Neural cell (in vitro differentiated cells): ENCODE measurements around the gene RPRML. TPM values are rescaled to one million over a fixed set of nuclear protein-coding genes. Genes with fewer than 3 reads are reported as not detected.

Experiments
- H2AFZ ChIP-seq: fragments of 200-600, 300-800 bp; sonication (generic), shearing (Covaris generic); 2 replicates; pipeline ENCODE4 v1.6.0; 2014; ENCODE audit warnings: low read depth, mild to moderate bottlenecking, antibody characterized with exemption, low read length, moderate library complexity
- H3F3A ChIP-seq: fragments of 200-600 bp; shearing (Covaris generic); 2 replicates; pipeline ENCODE4 v1.6.1; 2016; ENCODE audit warnings: mild to moderate bottlenecking, moderate library complexity, mixed read lengths, antibody characterized with exemption, low read length; ENCODE audit not compliant: insufficient read depth, poor library complexity, severe bottlenecking
- H3K27ac ChIP-seq: fragments of 200-600, 300-800 bp; sonication (generic), shearing (Covaris generic); 2 replicates; pipeline ENCODE4 v1.5.1; 2014; ENCODE audit warnings: mild to moderate bottlenecking, low read length, moderate library complexity
- H3K27me3 ChIP-seq: fragments of 300-800, 200-600 bp; sonication (generic), shearing (Covaris generic); 2 replicates; pipeline ENCODE4 v1.6.0; 2014; ENCODE audit warnings: mild to moderate bottlenecking, low read depth, low read length, moderate library complexity; ENCODE audit not compliant: insufficient read depth
- H3K36me3 ChIP-seq: fragments of 300-800, 200-600 bp; sonication (generic), shearing (Covaris generic); 2 replicates; pipeline ENCODE4 v1.5.1; 2014; ENCODE audit warnings: mild to moderate bottlenecking, antibody characterized with exemption, low read length, moderate library complexity; ENCODE audit not compliant: insufficient read depth
- H3K4me2 ChIP-seq: fragments of 300-800, 200-600 bp; sonication (generic), shearing (Covaris generic); 2 replicates; pipeline ENCODE4 v1.6.0; 2014; ENCODE audit warnings: mild to moderate bottlenecking, low read length
- H3K4me3 ChIP-seq: fragments of 300-800, 200-600 bp; sonication (generic), shearing (Covaris generic); 2 replicates; pipeline ENCODE4 v1.5.1; 2014; ENCODE audit warnings: mild to moderate bottlenecking, low read length, moderate library complexity
- H3K79me2 ChIP-seq: fragments of 200-600 bp; shearing (Covaris generic); replicated peaks from 2 replicates; pipeline ENCODE4 v1.6.0; 2014; ENCODE audit warnings: mild to moderate bottlenecking, low read length, moderate library complexity; ENCODE audit not compliant: insufficient read depth
- H3K9ac ChIP-seq: fragments of 300-800, 200-600 bp; sonication (generic), shearing (Covaris generic); 2 replicates; pipeline ENCODE4 v1.6.1; 2016; ENCODE audit warnings: mild to moderate bottlenecking, low read length, mixed read lengths
- H3K9me2 ChIP-seq: fragments of 200-600 bp; shearing (Covaris generic); 2 replicates; pipeline ENCODE4 v1.6.1; 2016; ENCODE audit warnings: mild to moderate bottlenecking, low read length, mixed read lengths; ENCODE audit not compliant: insufficient read depth
- H3K9me3 ChIP-seq: fragments of 200-600, 300-800 bp; sonication (generic), shearing (Covaris generic); 2 replicates; pipeline ENCODE4 v1.6.1; 2016; ENCODE audit warnings: mild to moderate bottlenecking, mixed run types, low read length, moderate library complexity, mixed read lengths
- H4K20me1 ChIP-seq: fragments of 200-600 bp; shearing (Covaris generic); 2 replicates; pipeline ENCODE4 v1.6.1; 2016; ENCODE audit warnings: mild to moderate bottlenecking, mixed run types; ENCODE audit not compliant: insufficient read depth
- EP300 ChIP-seq: fragments of 450-650 bp; conservative IDR thresholded peaks from 2 replicates; pipeline ENCODE4 v1.6.1; 2014; ENCODE audit warnings: antibody characterized with exemption, mild to moderate bottlenecking, moderate library complexity; ENCODE audit not compliant: poor library complexity, severe bottlenecking
- EZH2 ChIP-seq: fragments of 200-600, 300-800 bp; shearing (Covaris generic), sonication (generic); IDR thresholded peaks from 2 replicates; pipeline ENCODE4 v1.6.1; 2014; ENCODE audit warnings: antibody characterized with exemption, low read length, borderline replicate concordance, mild to moderate bottlenecking; ENCODE audit not compliant: insufficient read depth, poor library complexity, severe bottlenecking
- MXI1 ChIP-seq: fragments of 450-650 bp; conservative IDR thresholded peaks from 2 replicates; pipeline ENCODE4 v1.6.1; 2014; ENCODE audit warnings: antibody characterized with exemption, mild to moderate bottlenecking; ENCODE audit not compliant: poor library complexity, severe bottlenecking
- POLR2AphosphoS5 ChIP-seq: IDR thresholded peaks from 2 replicates; pipeline ENCODE4 v1.6.1; 2012
- RAD21 ChIP-seq: fragments of 450-650 bp; conservative IDR thresholded peaks from 2 replicates; pipeline ENCODE4 v1.6.1; 2014; ENCODE audit warnings: antibody characterized with exemption, mild to moderate bottlenecking, moderate library complexity
- SMC3 ChIP-seq: fragments of 450-650 bp; conservative IDR thresholded peaks from 2 replicates; pipeline ENCODE4 v1.6.1; 2014; ENCODE audit warnings: antibody characterized with exemption, mild to moderate bottlenecking, moderate library complexity; ENCODE audit not compliant: poor library complexity
- TAF1 ChIP-seq: IDR thresholded peaks from 2 replicates; pipeline ENCODE4 v1.6.1; 2012; ENCODE audit warnings: low read depth
- polyA plus RNA-seq: library from polyadenylated mRNA; depleted of rRNA; stranded (reverse); fragments of >200 nt; gene quantifications from 2 replicates; pipeline ENCODE4 v1.2.3, GENCODE V29; 2014
- TF ChIP-seq, protein P1 (sequence below): fragments of 450-650 bp; IDR thresholded peaks from 2 replicates; pipeline ENCODE4 v1.5.1; 2014; ENCODE audit warnings: antibody characterized with exemption, mild to moderate bottlenecking, moderate library complexity; ENCODE audit not compliant: poor library complexity, severe bottlenecking
- TF ChIP-seq, protein P2 (sequence below): IDR thresholded peaks from 2 replicates; pipeline ENCODE4 v1.6.1; 2012; ENCODE audit warnings: borderline replicate concordance

Gene RPRML
- polyA plus RNA-seq, 1 donor from 2014 or later, result 4.7 TPM

DNA sequence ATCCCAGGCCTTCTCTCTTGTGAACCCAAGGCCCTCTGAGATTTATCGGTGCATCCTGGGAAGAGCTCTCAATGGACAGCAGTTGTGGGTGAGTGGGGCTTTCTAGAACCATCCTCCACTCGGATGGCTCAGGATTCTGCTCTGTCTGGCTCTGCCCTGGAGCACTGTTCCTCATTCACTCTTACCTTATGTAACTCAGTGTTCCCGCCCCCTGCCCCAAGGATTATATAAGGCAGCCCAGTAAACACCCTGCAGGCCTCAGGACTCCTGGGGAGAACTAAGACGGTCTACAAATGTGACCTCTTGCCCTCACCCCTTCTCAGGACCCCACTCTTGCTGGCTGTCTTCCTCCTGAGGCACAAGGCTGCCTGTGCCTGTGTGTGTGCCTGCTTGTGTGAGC is 3.8 kb downstream of the RPRML start:
- Histone ChIP-seq H3K4me3 (no peak overlapping the region), H2AFZ (no peak overlapping the region), H4K20me1 (no peaks in the 10 kb centered on the region), H3K9me3 (no peaks in the 10 kb centered on the region), H3F3A (no peaks in the 10 kb centered on the region), H3K27ac (no peak overlapping the region), H3K9ac (no peak overlapping the region), H3K36me3 (no peaks in the 10 kb centered on the region), H3K79me2 (no peaks in the 10 kb centered on the region), H3K9me2 (no peaks in the 10 kb centered on the region), H3K4me2 (no peak overlapping the region), H3K27me3 (peaks cover 33% of the 10 kb centered on the region)
- TF ChIP-seq EZH2, result no peak
- TF ChIP-seq EP300, result no peak
- TF ChIP-seq, protein P1, sequence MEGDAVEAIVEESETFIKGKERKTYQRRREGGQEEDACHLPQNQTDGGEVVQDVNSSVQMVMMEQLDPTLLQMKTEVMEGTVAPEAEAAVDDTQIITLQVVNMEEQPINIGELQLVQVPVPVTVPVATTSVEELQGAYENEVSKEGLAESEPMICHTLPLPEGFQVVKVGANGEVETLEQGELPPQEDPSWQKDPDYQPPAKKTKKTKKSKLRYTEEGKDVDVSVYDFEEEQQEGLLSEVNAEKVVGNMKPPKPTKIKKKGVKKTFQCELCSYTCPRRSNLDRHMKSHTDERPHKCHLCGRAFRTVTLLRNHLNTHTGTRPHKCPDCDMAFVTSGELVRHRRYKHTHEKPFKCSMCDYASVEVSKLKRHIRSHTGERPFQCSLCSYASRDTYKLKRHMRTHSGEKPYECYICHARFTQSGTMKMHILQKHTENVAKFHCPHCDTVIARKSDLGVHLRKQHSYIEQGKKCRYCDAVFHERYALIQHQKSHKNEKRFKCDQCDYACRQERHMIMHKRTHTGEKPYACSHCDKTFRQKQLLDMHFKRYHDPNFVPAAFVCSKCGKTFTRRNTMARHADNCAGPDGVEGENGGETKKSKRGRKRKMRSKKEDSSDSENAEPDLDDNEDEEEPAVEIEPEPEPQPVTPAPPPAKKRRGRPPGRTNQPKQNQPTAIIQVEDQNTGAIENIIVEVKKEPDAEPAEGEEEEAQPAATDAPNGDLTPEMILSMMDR, result no peak
- TF ChIP-seq POLR2AphosphoS5, result no peak

DNA sequence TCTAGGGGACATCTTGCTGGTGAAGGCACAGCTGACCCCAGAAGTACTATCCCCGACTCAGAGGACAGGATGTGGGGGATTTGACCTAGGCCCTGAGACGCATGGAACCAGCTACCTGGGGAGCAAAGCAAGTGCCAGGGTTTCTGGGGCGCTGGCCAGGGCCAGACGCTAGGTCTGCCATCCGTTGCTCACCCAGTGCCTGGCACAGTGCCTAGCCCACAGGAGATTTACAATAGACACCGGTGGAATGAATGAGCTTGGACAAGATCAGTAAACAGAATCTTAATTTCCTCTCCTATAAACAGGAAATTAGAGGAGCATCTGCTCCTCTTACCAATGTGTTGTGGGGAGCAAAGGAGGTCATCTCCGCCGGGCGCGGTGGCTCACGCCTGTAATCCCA is 5.0 kb downstream of the RPRML start:
- no peak for TF ChIP-seq EZH2
- TF ChIP-seq RAD21, result no peak
- no peak for TF ChIP-seq SMC3
- TF ChIP-seq, protein P2, sequence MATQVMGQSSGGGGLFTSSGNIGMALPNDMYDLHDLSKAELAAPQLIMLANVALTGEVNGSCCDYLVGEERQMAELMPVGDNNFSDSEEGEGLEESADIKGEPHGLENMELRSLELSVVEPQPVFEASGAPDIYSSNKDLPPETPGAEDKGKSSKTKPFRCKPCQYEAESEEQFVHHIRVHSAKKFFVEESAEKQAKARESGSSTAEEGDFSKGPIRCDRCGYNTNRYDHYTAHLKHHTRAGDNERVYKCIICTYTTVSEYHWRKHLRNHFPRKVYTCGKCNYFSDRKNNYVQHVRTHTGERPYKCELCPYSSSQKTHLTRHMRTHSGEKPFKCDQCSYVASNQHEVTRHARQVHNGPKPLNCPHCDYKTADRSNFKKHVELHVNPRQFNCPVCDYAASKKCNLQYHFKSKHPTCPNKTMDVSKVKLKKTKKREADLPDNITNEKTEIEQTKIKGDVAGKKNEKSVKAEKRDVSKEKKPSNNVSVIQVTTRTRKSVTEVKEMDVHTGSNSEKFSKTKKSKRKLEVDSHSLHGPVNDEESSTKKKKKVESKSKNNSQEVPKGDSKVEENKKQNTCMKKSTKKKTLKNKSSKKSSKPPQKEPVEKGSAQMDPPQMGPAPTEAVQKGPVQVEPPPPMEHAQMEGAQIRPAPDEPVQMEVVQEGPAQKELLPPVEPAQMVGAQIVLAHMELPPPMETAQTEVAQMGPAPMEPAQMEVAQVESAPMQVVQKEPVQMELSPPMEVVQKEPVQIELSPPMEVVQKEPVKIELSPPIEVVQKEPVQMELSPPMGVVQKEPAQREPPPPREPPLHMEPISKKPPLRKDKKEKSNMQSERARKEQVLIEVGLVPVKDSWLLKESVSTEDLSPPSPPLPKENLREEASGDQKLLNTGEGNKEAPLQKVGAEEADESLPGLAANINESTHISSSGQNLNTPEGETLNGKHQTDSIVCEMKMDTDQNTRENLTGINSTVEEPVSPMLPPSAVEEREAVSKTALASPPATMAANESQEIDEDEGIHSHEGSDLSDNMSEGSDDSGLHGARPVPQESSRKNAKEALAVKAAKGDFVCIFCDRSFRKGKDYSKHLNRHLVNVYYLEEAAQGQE, result no peak
- TF ChIP-seq TAF1, result no peak
- TF ChIP-seq EP300, result no peak
- no peak for TF ChIP-seq POLR2AphosphoS5
- TF ChIP-seq MXI1, result no peak
- TF ChIP-seq, protein P1, result no peak
- Histone ChIP-seq H3K27me3 (peaks cover 21% of the 10 kb centered on the region), H3K4me2 (no peak overlapping the region), H3K36me3 (no peaks in the 10 kb centered on the region), H3F3A (no peaks in the 10 kb centered on the region), H3K27ac (no peak overlapping the region), H3K9me3 (no peaks in the 10 kb centered on the region), H3K79me2 (no peaks in the 10 kb centered on the region), H4K20me1 (no peaks in the 10 kb centered on the region), H3K4me3 (no peak overlapping the region), H3K9me2 (no peaks in the 10 kb centered on the region), H2AFZ (no peak overlapping the region), H3K9ac (no peak overlapping the region)
